ENCODE data around the gene LSMEM2.

The LSMEM2 gene

GRCh38 chr3:50334339-50335075, 55.6 kb downstream of the LSMEM2 start:
- DNase-seq, result no peak
- 84% methylated on average over 5 of the region's 5 CpGs for WGBS (ENCODE audit: insufficient coverage)
- no peaks in the 10 kb centered on the region for H3K9me3 ChIP-seq (ENCODE audit: control extremely low read depth in 1 of 5, control insufficient read depth in 4 of 5, insufficient read depth in 2 of 5, low read depth in 1 of 5, low read length in 4 of 5)
- H3K27ac ChIP-seq (ENCODE audit: insufficient read depth in 1 of 2, low read depth in 1 of 2, low read length in 2 of 2, poor library complexity in 1 of 2, severe bottlenecking in 2 of 2), result peak overlapping the region; percentile 36 to 97
- no peaks in the 10 kb centered on the region for H3K27me3 ChIP-seq (replicated peaks in 2 of 5; ENCODE audit: control insufficient read depth in 4 of 5, insufficient read depth in 5 of 5, low read length in 4 of 5)
- peaks cover 2 to 60% (median 48%) of the 10 kb centered on the region in 4 experiments for H3K36me3 ChIP-seq (ENCODE audit: control insufficient read depth in 4 of 4, insufficient read depth in 4 of 4, low read length in 3 of 4)
- peak overlapping the region in 1 of 7 experiments; percentile 9 for H3K4me3 ChIP-seq (ENCODE audit: control insufficient read depth in 1 of 7, extremely low read depth in 1 of 7, insufficient read depth in 4 of 7, low read depth in 2 of 7, low read length in 6 of 7)
- H3K4me1 ChIP-seq (ENCODE audit: control extremely low read depth in 1 of 4, control insufficient read depth in 4 of 4, insufficient read depth in 4 of 4, low read length in 3 of 4), result peaks cover 6 to 51% (median 48%) of the 10 kb centered on the region in 4 experiments
- POLR2A ChIA-PET, result no interaction called here
- CTCF ChIA-PET, result interaction anchor here (1.2 to 2.9 kb wide), 4 partner anchors 9 to 14 kb away, joined by 3 to 16 read pairs (median 8); partner anchors contain the start of gene HYAL2

GRCh38 chr3:50336452-50337174, 57.7 kb downstream of the LSMEM2 start:
- H3K4me3 ChIP-seq (ENCODE audit: control insufficient read depth in 1 of 7, extremely low read depth in 1 of 7, insufficient read depth in 4 of 7, low read depth in 2 of 7, low read length in 6 of 7), result peak overlapping the region; percentile 64 to 91 (median 79)
- peaks cover 0 to 39% (median 30%) of the 10 kb centered on the region in 4 experiments for H3K36me3 ChIP-seq (ENCODE audit: control insufficient read depth in 4 of 4, insufficient read depth in 4 of 4, low read length in 3 of 4)
- H3K27me3 ChIP-seq (replicated peaks in 2 of 5; ENCODE audit: control insufficient read depth in 4 of 5, insufficient read depth in 5 of 5, low read length in 4 of 5), result no peaks in the 10 kb centered on the region
- H3K27ac ChIP-seq (ENCODE audit: insufficient read depth in 1 of 2, low read depth in 1 of 2, low read length in 2 of 2, poor library complexity in 1 of 2, severe bottlenecking in 2 of 2), result peak overlapping the region; percentile 93 to 97
- no peak for DNase-seq
- WGBS (ENCODE audit: insufficient coverage), result 10% methylated on average over 11 of the region's 31 CpGs
- CTCF ChIA-PET, result interaction anchor here (0.9 to 6.0 kb wide), 12 partner anchors 8 to 1331 kb away, joined by 3 to 51 read pairs (median 6); partner anchors contain the start of genes CYB561D2, HYAL2, NPRL2 and TUSC2
- POLR2A ChIA-PET, result interaction anchor here (0.9 to 3.6 kb wide), 8 partner anchors 8 to 76 kb away, joined by 3 to 31 read pairs (median 5); partner anchors contain the start of genes CYB561D2, HYAL3, NAA80 and NPRL2
- H3K9me3 ChIP-seq (ENCODE audit: control extremely low read depth in 1 of 5, control insufficient read depth in 4 of 5, insufficient read depth in 2 of 5, low read depth in 1 of 5, low read length in 4 of 5), result no peaks in the 10 kb centered on the region
- H3K4me1 ChIP-seq (ENCODE audit: control extremely low read depth in 1 of 4, control insufficient read depth in 4 of 4, insufficient read depth in 4 of 4, low read length in 3 of 4), result peaks cover 13 to 72% (median 65%) of the 10 kb centered on the region in 4 experiments

- Histone ChIP-seq H3K27me3 (replicated peaks in 2 of 5; ENCODE audit: control insufficient read depth in 4 of 5, insufficient read depth in 5 of 5, low read length in 4 of 5) (no peaks in the 10 kb centered on the region), H3K36me3 (ENCODE audit: control insufficient read depth in 4 of 4, insufficient read depth in 4 of 4, low read length in 3 of 4) (peaks cover 0 to 32% (median 23%) of the 10 kb centered on the region in 4 experiments), H3K27ac (ENCODE audit: insufficient read depth in 1 of 2, low read depth in 1 of 2, low read length in 2 of 2, poor library complexity in 1 of 2, severe bottlenecking in 2 of 2) (peak overlapping the region; percentile 93 to 97), H3K9me3 (ENCODE audit: control extremely low read depth in 1 of 5, control insufficient read depth in 4 of 5, insufficient read depth in 2 of 5, low read depth in 1 of 5, low read length in 4 of 5) (no peaks in the 10 kb centered on the region), H3K4me3 (ENCODE audit: control insufficient read depth in 1 of 7, extremely low read depth in 1 of 7, insufficient read depth in 4 of 7, low read depth in 2 of 7, low read length in 6 of 7) (peak overlapping the region; percentile 64 to 91 (median 79)), H3K4me1 (ENCODE audit: control extremely low read depth in 1 of 4, control insufficient read depth in 4 of 4, insufficient read depth in 4 of 4, low read length in 3 of 4) (peaks cover 15 to 78% (median 71%) of the 10 kb centered on the region in 4 experiments)
- POLR2A ChIA-PET, result interaction anchor here (0.5 to 3.6 kb wide), 10 partner anchors 9 to 1892 kb away, joined by 3 to 31 read pairs (median 4); partner anchors contain the start of genes CYB561D2, HYAL3, NAA80 and NPRL2
- peak; percentile 97 to 99 (median 98) for DNase-seq
- CTCF ChIA-PET, result interaction anchor here (0.7 to 6.0 kb wide), 13 partner anchors 8 to 1331 kb away, joined by 3 to 51 read pairs (median 5); partner anchors contain the start of genes CYB561D2, HYAL2, NPRL2 and TUSC2
- under 1% methylated on average over 61 of the region's 79 CpGs for WGBS (ENCODE audit: insufficient coverage)
Observed at GRCh38 chr3:50337175-50337861, 58.4 kb downstream of the LSMEM2 start.
